Cardiac septum (tissue), 1 donor: Measurements from ENCODE around the gene FTCDNL1. TPM values are rescaled to one million over a fixed set of nuclear protein-coding genes. Genes with fewer than 3 reads are reported as not detected.

Experiments
- DNase-seq: peaks from one replicate; pipeline ENCODE4 v3.0.0-alpha.2; 2020; ENCODE audit warnings: low spot score
- intact Hi-C: fragments of 100-400 bp; cut with DNase I; formaldehyde crosslinking; loops from one replicate; pipeline ENCODE4 v1.14.0; 2022
- total RNA-seq: library from RNA; stranded (reverse); fragmentation: NEBNext Ultra II Directional; extraction: Animal tissue kit (Norgen Biotek cat#: 25700); gene quantifications from one replicate; pipeline ENCODE4 v1.2.1, GENCODE V29; 2021
- donor health status: DM: no; HTN: no; CAD: no.

The FTCDNL1 gene
- total RNA-seq, 1 donor from 2014 or later: 2.3 TPM

GRCh38 chr2:199848389-199849130, 2.4 kb downstream of the FTCDNL1 start:
- no peak for DNase-seq
- intact Hi-C loops: no loop called here

GRCh38 chr2:199847181-199847864, 3.7 kb downstream of the FTCDNL1 start:
- intact Hi-C loops: no loop called here
- no peak for DNase-seq

GRCh38 chr2:199842631-199843395, 8.2 kb downstream of the FTCDNL1 start:
- intact Hi-C loops: no loop called here
- DNase-seq: no peak

- intact Hi-C loops: no loop called here
- DNase-seq: no peak
Measured at GRCh38 chr2:199841409-199841808, 9.6 kb downstream of the FTCDNL1 start.

- intact Hi-C loops: no loop called here
- DNase-seq: no peak
Measured at GRCh38 chr2:199838399-199838798, 12.6 kb downstream of the FTCDNL1 start.

GRCh38 chr2:199836943-199837342, 14.0 kb downstream of the FTCDNL1 start:
- DNase-seq: no peak
- intact Hi-C loops: no loop called here

GRCh38 chr2:199833525-199833924, 17.5 kb downstream of the FTCDNL1 start:
- no peak for DNase-seq
- intact Hi-C loops: no loop called here

GRCh38 chr2:199830531-199830930, 20.5 kb downstream of the FTCDNL1 start:
- intact Hi-C loops: no loop called here
- no peak for DNase-seq

- intact Hi-C loops: no loop called here
- no peak for DNase-seq
Measured at GRCh38 chr2:199829628-199830027, 21.4 kb downstream of the FTCDNL1 start.

GRCh38 chr2:199819746-199820145, 31.2 kb downstream of the FTCDNL1 start:
- DNase-seq: no peak
- intact Hi-C loops: no loop called here

- no peak for DNase-seq
- intact Hi-C loops: no loop called here
Measured at GRCh38 chr2:199818754-199819153, 32.2 kb downstream of the FTCDNL1 start.

- no peak for DNase-seq
- intact Hi-C loops: no loop called here
Measured at GRCh38 chr2:199818026-199818425, 33.0 kb downstream of the FTCDNL1 start.

- intact Hi-C loops: no loop called here
- DNase-seq: no peak
Measured at GRCh38 chr2:199814817-199815211, 36.2 kb downstream of the FTCDNL1 start.

- no peak for DNase-seq
- intact Hi-C loops: no loop called here
Measured at GRCh38 chr2:199814101-199814816, 36.7 kb downstream of the FTCDNL1 start.

- no peak for DNase-seq
- intact Hi-C loops: no loop called here
Measured at GRCh38 chr2:199812493-199812892, 38.5 kb downstream of the FTCDNL1 start.

GRCh38 chr2:199811346-199811745, 39.6 kb downstream of the FTCDNL1 start:
- intact Hi-C loops: no loop called here

GRCh38 chr2:199810422-199811171, 40.4 kb downstream of the FTCDNL1 start:
- intact Hi-C loops: no loop called here
- no peak for DNase-seq

More at GRCh38 chr2:199811346-199811745, 39.6 kb downstream of the FTCDNL1 start:
- DNase-seq: no peak

- no peak for DNase-seq
- intact Hi-C loops: no loop called here
Measured at GRCh38 chr2:199807966-199808365, 43.0 kb downstream of the FTCDNL1 start.

GRCh38 chr2:199806179-199806578, 44.8 kb downstream of the FTCDNL1 start:
- no peak for DNase-seq
- intact Hi-C loops: no loop called here
